Measurements from ENCODE around the gene DNAJC5G. TPM values are rescaled to one million over a fixed set of nuclear protein-coding genes. Genes with fewer than 3 reads are reported as not detected.
A peak's percentile ranks its signal among the peaks of the same experiment; 100 is the strongest.

DNAJC5G gene
- total and polyA plus RNA-seq, 2 donors (not counting 1 experiment from before 2014, with no cell fraction given), result not detected

- H3K27me3 ChIP-seq (replicated peaks in 1 of 4; ENCODE audit: control extremely low read depth in 1 of 4, control insufficient read depth in 3 of 4, insufficient read depth in 4 of 4, low read length in 3 of 4), result no peaks in the 10 kb centered on the region
- peaks cover 27% of the 10 kb centered on the region for H3K4me1 Mint-ChIP-seq
- H2AFZ ChIP-seq (ENCODE audit: insufficient read depth, low read depth, low read length, poor library complexity, severe bottlenecking), result peak within 1 kb of the TSS; percentile 92
- no peaks in the 10 kb centered on the region for H3K27me3 Mint-ChIP-seq
- WGBS (ENCODE audit: insufficient coverage), result 1% methylated on average over 32 of the region's 39 CpGs
- no peaks in the 10 kb centered on the region for H4K20me1 ChIP-seq (ENCODE audit: control insufficient read depth, insufficient read depth, low read length, poor library complexity, severe bottlenecking)
- H3K9me3 Mint-ChIP-seq (ENCODE audit: insufficient read depth), result no peaks in the 10 kb centered on the region
- H3K4me3 ChIP-seq (ENCODE audit: control extremely low read depth in 1 of 5, extremely low read depth in 1 of 5, insufficient read depth in 1 of 5, low read depth in 2 of 5, low read length in 4 of 5), result peak within 1 kb of the TSS; percentile 72 to 99 (median 93)
- ChIA-PET CTCF (interaction anchor here (1.2 to 3.7 kb wide), 3 partner anchors 19 to 48 kb away, joined by 5 to 24 read pairs (median 5); partner anchors contain the start of gene SNX17), POLR2A (interaction anchor here (0.7 to 2.1 kb wide), 5 partner anchors 34 to 105 kb away, joined by 3 to 9 read pairs (median 4); partner anchors contain the start of genes GTF3C2, NRBP1, PPM1G and ZNF513)
- TF ChIP-seq EZH2 (IDR thresholded peaks at IDR 0.05; ENCODE audit: borderline replicate concordance, insufficient read depth, low read depth, low read length, poor library complexity, severe bottlenecking), result no peak
- no peak for TF ChIP-seq CTCF (IDR thresholded peaks at IDR 0.05)
- H3K9ac ChIP-seq (ENCODE audit: low read length), result peak within 1 kb of the TSS; percentile 98
- peak within 1 kb of the TSS; percentile 75 to 96 for H3K27ac ChIP-seq (ENCODE audit: low read length in 2 of 2)
- peak within 1 kb of the TSS; percentile 99 for H3K4me3 Mint-ChIP-seq
- H3K36me3 ChIP-seq (replicated peaks in 1 of 2; ENCODE audit: control extremely low read depth in 1 of 2, control insufficient read depth in 1 of 2, extremely low read depth in 1 of 2, insufficient read depth in 2 of 2, low read length in 1 of 2), result peaks cover 4 to 19% of the 10 kb centered on the region in 2 experiments
- H3K27ac Mint-ChIP-seq, result peak within 1 kb of the TSS; percentile 97
- H3K4me2 ChIP-seq (replicated peaks; ENCODE audit: low read depth, low read length, poor library complexity, severe bottlenecking), result peak within 1 kb of the TSS; percentile 91
- intact Hi-C loops (cut with micrococcal nuclease), result loop anchor here (1.0 to 5.0 kb wide), 10 partner anchors 20 to 1069 kb away; partner anchors contain the start of genes EIF2B4, FOSL2, GTF3C2 and NRBP1
- ATAC-seq (ENCODE audit: low read depth), result peak; percentile 95
- no peaks in the 10 kb centered on the region for H3K9me3 ChIP-seq (ENCODE audit: control extremely low read depth in 1 of 3, control insufficient read depth in 2 of 3, insufficient read depth in 1 of 3, low read length in 2 of 3)
- peak; percentile 91 for DNase-seq
- peaks cover 40% of the 10 kb centered on the region for H3K79me2 ChIP-seq (ENCODE audit: control insufficient read depth, insufficient read depth, low read length)
- H3K4me1 ChIP-seq (ENCODE audit: control insufficient read depth in 2 of 2, insufficient read depth in 2 of 2, low read length in 2 of 2), result peaks cover 12 to 20% of the 10 kb centered on the region in 2 donors
Measured at GRCh38 chr2:27322766-27323595, 47.7 kb downstream of the DNAJC5G start, which contains the start of gene MPV17. Gene MPV17, minus strand, starts transcription at chr2:27323097. Its CDS starts 580 bp downstream, at chr2:27322517.

Data from B cell (primary cell).